NCI-H1930 (cell line): ENCODE measurements around the gene DES.

Experiments
- DNase-seq, 2 experiments: peaks; one replicate each; lab custom pipeline; 2025; lab: John Stamatoyannopoulos, UW

The DES gene

GRCh38 chr2:219419331-219420197 is 1.4 kb downstream of the DES start:
- no peak for DNase-seq

- no peak for DNase-seq
Measured at GRCh38 chr2:219420687-219421086, 2.5 kb downstream of the DES start.

GRCh38 chr2:219421323-219421722 is 3.1 kb downstream of the DES start:
- no peak for DNase-seq

DNA sequence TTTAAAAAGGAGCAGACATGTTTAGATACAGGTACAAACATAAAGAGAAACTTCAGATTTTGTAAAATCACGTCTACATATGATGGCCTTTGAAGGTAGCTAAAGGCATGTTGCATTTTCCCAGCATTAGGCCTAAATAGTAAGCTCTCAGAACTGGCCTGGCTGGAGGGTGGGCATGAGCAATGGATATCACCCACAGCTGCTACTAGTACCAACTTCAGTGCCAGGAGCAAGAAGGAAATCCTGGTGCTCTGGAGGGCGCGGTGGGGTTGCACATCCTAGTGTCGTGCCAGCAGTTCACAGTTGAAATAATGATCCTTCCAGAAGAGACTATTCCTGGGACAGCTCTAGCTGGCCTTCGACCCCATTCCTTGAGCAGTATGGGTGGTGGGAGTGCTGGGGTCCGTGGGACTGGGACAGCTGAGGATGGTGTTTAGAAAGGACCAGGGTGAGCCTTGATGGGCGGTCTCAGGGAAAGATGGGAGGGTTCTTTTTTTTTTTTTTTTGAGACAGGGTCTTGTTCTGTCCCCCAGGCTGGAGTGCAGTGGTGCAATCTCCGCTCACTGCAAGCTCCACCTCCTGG is 4.9 kb downstream of the DES start:
- DNase-seq = no peak

- no peak for DNase-seq
Measured at GRCh38 chr2:219423652-219424377, 5.6 kb downstream of the DES start.

GRCh38 chr2:219425238-219426067 is 7.3 kb downstream of the DES start:
- DNase-seq = no peak

DNA sequence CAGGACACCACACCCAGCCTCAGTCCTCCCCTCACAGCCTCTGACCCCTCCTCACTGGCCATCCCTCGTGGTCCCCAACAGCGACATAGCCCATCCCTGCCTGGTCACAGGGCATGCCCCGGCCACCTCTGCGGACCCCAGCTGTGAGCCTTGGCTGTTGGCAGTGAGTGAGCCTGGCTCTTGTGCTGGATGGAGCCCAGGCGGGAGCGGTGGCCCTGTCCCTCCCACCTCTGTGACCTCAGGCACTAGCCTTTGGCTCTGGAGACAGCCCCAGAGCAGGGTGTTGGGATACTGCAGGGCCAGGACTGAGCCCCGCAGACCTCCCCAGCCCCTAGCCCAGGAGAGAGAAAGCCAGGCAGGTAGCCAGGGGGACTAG is 7.9 kb downstream of the DES start:
- no peak for DNase-seq

GRCh38 chr2:219426534-219427136 is 8.5 kb downstream of the DES start:
- no peak for DNase-seq

- no peak for DNase-seq
Measured at GRCh38 chr2:219428469-219428868, 10.3 kb downstream of the DES start.

DNA sequence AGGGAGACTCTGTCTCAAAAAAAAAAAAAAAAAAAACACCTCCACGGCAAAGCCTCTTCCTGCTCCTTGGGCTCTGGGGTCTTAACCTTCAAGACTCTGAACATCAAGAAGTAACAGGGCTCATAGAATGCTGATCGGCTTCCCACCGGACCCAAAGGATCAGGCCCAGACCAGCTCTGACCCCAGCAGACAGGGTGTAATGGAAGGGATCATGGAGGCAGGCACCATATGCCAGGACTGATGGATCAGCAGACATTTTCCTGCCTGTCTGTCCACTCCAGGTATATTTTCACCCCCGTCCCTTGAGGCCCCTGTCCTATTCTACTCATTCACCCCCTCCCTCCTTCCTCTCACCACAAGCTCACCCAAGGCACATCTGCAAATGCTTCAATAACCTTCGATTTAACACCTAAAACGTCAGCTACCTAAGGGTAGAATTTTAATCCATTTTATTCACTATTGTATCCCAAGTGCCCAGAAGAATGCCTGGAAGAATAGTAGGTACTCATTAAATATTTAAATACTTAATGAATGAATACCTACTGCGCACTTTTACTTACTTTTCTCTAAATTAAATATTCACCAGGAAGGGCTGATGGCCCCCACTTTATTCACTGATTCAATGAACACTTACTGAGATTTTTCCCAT is 11.9 kb downstream of the DES start:
- no peak for DNase-seq

GRCh38 chr2:219430633-219431615 is 12.7 kb downstream of the DES start:
- peak in 1 of 2 experiments; percentile 4 for DNase-seq

- peak in 1 of 2 experiments; percentile 13 for DNase-seq
Measured at GRCh38 chr2:219433666-219434467, 15.7 kb downstream of the DES start.

DNA sequence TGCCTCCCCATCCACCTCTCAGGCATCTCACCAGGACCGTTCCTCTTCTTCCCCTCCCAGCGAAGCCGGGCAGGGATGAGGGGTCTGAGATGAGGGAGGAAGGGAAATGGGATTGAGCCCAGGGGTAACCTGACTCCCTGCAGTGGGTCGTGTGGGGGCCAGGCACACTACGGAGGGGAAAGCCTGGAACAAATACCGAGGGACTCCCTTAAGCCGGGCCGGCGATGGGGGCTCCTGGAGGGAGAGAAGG is 16.2 kb downstream of the DES start:
- no peak for DNase-seq

- no peak for DNase-seq
Measured at GRCh38 chr2:219434718-219435525, 16.7 kb downstream of the DES start, which contains the start of gene SPEG. Gene SPEG (plus strand): TSS chr2:219434843. CDS start chr2:219434978, 135 bp downstream.

GRCh38 chr2:219435701-219436100 is 17.5 kb downstream of the DES start:
- no peak for DNase-seq

- DNase-seq = no peak
Measured at GRCh38 chr2:219436491-219436890, 18.3 kb downstream of the DES start.

GRCh38 chr2:219437141-219437540 is 19.0 kb downstream of the DES start:
- no peak for DNase-seq

GRCh38 chr2:219437690-219438206 is 19.6 kb downstream of the DES start:
- DNase-seq = no peak
